IPS DF 6.9 (cell line): ENCODE data around the gene KRTAP10-1.
"Not testable (repeated sequence)": the region's sequence is repeated elsewhere in the genome, so short reads cannot be mapped to it uniquely, and the experiment has no call there.

ENCODE experiments used
- DNase-seq: peaks from one replicate; pipeline ENCODE4 v3.0.0-alpha.2; 2013; ENCODE audit warnings: low read depth, low spot score
- H3K27ac ChIP-seq: one replicate; pipeline ENCODE4 v1.5.1; 2013; ENCODE audit warnings: low read length, control low read depth
- H3K27me3 ChIP-seq: 2 replicates; pipeline ENCODE4 v1.6.1; 2013; ENCODE audit warnings: mild to moderate bottlenecking, low read length; ENCODE audit not compliant: control insufficient read depth, insufficient read depth
- H3K36me3 ChIP-seq: 2 replicates; pipeline ENCODE4 v1.6.1; 2013; ENCODE audit warnings: low read length; ENCODE audit not compliant: control insufficient read depth, insufficient read depth
- H3K4me1 ChIP-seq: 2 replicates; pipeline ENCODE4 v1.6.1; 2013; ENCODE audit warnings: low read length; ENCODE audit not compliant: control insufficient read depth, insufficient read depth
- H3K4me3 ChIP-seq: 2 replicates; pipeline ENCODE4 v1.5.1; 2013; ENCODE audit warnings: mild to moderate bottlenecking, low read length
- H3K9me3 ChIP-seq: 2 replicates; pipeline ENCODE4 v1.6.1; 2013; ENCODE audit warnings: low read length, inconsistent platforms; ENCODE audit not compliant: control insufficient read depth, insufficient read depth
- WGBS: extraction: QIAGEN DNeasy Blood & Tissue Kit; methylation state at CpG from one replicate; pipeline ENCODE4 v1.1.7; 2013; ENCODE audit warnings: mixed read lengths, missing lambda C conversion rate; ENCODE audit not compliant: insufficient read length, insufficient coverage; 5-methylcytosine and 5-hydroxymethylcytosine counted together

Gene KRTAP10-1

DNA sequence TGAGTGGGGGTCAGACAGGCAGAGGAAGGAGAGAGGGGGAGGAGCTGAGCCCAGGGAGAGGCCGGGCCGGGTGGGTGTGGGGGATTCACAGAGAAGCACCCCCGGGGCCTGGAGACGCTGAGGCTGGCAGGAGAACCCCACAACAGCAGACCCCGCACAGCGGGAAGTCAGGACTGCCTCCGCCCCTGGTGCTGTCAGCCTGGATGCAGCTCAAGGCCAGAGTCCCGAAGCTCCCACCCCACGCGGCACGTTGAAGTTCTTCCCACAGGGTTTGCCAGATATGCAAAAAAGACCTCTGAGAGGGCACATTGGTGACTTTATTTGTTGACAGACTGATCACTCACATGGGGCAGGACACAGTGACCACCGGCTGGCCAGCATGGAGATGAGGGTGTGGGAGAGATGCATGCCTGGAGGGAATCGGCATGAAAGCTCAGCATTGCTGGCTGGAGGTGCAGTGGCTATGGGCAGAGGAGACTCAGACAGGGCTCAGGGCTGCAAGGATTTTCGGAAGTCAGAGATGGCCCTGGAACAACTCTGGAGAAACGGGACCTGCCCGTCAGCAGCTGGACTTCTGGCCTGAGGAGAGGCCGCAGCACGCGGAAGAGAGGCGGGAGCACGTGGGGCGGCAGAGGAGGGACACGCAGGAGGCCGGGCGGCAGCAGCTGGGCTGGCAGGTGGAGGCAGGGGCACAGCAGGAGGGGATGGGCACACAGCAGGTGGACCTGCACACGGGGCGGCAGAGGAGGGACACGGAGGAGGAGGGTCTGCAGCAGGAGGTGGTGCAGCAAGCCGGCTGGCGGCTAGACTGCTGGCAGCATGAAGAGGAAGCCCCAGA is 17.7 kb upstream of the KRTAP10-1 start:
- WGBS, result no CpG with 5 or more reads among the region's 30 CpGs
- H3K27ac ChIP-seq, result no peak overlapping the region

DNA sequence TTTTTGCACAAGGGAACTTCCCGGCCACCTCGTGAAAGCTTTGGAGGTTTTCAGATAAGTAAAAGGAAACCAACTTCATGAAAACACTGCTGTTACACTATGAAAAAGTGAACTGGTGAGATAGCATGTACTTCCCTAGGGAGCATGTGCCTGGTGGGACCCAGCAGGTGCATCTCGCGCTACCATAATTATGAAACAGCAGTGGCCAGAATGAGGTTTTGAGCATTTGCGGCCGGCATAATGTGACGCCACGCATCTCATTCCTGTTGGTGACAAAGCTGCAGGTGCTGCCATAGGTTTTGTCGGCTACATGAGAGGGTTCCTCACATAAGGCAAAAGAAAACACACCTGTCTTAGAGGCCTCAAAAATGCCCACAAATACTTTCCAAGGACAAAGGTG is 16.9 kb upstream of the KRTAP10-1 start:
- no peaks in the 10 kb centered on the region for H3K9me3 ChIP-seq
- H3K27ac ChIP-seq, result no peak overlapping the region
- H3K27me3 ChIP-seq, result no peaks in the 10 kb centered on the region
- no CpG with 5 or more reads among the region's 9 CpGs for whole genome bisulfite sequencing
- peaks cover 2% of the 10 kb centered on the region; the same call in 1 of the 2 replicates for H3K36me3 ChIP-seq
- H3K4me1 ChIP-seq, result peaks cover 6% of the 10 kb centered on the region
- no peak overlapping the region for H3K4me3 ChIP-seq
- DNase-seq, result no peak

More for the DNA sequence above, 17.7 kb upstream of the KRTAP10-1 start:
- no peak for DNase-seq
- H3K27me3 ChIP-seq, result no peaks in the 10 kb centered on the region
- no peaks in the 10 kb centered on the region for H3K4me1 ChIP-seq
- H3K36me3 ChIP-seq, result peaks cover 2% of the 10 kb centered on the region; the same call in 1 of the 2 replicates
- no peaks in the 10 kb centered on the region for H3K9me3 ChIP-seq
- H3K4me3 ChIP-seq, result no peak overlapping the region

DNA sequence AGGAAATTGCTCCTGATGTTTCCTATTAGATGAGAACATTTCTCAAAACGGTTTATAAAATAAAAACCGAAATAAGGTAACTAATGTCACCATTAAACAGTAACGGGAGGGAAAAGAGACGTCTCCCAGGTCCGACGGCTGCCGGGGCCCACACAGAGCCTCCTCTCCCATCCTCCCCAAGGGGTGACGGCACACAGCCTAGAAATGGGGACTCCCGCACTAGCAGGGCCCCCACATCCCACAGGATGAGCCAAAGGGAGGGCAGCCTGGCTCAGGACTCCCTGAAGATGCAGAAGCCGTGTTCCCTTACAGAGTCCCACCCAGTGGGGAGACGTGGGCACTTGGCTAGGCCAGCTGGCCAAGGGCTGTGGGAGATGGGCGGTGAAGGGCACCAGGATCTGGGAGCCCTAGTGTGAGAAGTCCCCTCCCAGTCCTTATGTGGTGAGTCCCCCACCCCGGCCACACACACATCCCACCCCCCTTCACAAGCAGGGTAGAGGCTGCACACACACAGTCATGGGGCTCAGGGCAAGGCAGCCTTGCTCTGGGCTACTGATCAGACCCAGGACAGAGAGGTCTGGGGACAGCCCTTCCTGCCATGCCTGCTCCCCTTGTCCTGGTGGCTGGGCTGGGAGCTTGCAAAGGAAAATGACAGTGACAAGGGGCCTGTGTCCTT is 15.3 kb upstream of the KRTAP10-1 start:
- no peak for DNase-seq
- H3K4me1 ChIP-seq, result peaks cover 6% of the 10 kb centered on the region
- H3K36me3 ChIP-seq, result peaks cover 2% of the 10 kb centered on the region; the same call in 1 of the 2 replicates
- no peak overlapping the region for H3K4me3 ChIP-seq
- H3K27ac ChIP-seq, result no peak overlapping the region
- H3K9me3 ChIP-seq, result no peaks in the 10 kb centered on the region
- WGBS, result no CpG with 5 or more reads among the region's 13 CpGs
- no peaks in the 10 kb centered on the region for H3K27me3 ChIP-seq

DNA sequence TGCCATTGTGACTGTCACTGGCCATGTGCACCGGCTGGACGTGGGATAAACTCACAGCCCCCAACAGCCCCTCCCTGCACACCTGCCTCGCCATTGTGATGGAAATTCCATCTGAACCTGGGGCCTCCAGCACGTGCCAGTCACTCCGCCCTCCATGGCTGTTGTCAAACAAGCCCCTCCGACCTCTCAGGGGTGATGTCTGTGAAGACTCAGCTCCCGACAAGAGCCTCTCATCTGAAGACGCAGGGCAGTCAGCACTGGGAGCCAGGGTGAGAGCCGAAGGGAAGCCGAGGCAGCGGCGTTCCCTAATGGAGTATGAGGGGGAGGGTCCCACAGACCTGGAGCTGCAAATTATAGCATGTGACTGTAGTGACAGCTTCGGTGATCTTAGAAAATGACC is 12.7 kb upstream of the KRTAP10-1 start:
- H3K4me1 ChIP-seq, result peaks cover 12% of the 10 kb centered on the region
- WGBS, result no CpG with 5 or more reads among the region's 13 CpGs
- no peaks in the 10 kb centered on the region for H3K36me3 ChIP-seq
- no peak overlapping the region for H3K27ac ChIP-seq
- H3K4me3 ChIP-seq, result no peak overlapping the region
- no peak for DNase-seq
- no peaks in the 10 kb centered on the region for H3K27me3 ChIP-seq
- H3K9me3 ChIP-seq, result no peaks in the 10 kb centered on the region

DNA sequence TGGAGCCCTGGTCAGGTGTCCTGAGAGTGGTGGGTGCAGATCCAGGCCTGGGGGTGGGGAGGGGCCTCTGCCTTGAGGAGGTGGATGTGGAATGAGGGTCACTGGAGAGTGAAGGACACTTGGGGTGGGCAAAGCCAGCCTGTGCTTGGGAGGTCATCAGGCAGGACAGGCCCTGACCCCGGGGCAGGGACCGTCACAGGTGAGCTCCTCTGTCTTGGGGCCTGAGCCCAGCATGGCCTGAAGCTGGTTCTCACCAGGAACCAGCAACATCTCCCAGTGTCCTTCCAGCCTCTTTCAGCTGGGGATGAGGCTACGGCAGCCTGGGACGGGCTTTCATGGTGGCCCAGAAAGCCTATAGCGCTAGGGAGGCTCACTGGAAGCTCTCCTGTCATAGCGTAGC is 12.1 kb upstream of the KRTAP10-1 start:
- Histone ChIP-seq H3K27ac (no peak overlapping the region), H3K27me3 (no peaks in the 10 kb centered on the region), H3K9me3 (no peaks in the 10 kb centered on the region), H3K4me1 (peaks cover 12% of the 10 kb centered on the region), H3K36me3 (no peaks in the 10 kb centered on the region), H3K4me3 (no peak overlapping the region)
- no peak for DNase-seq
- no CpG with 5 or more reads among the region's 6 CpGs for WGBS

DNA sequence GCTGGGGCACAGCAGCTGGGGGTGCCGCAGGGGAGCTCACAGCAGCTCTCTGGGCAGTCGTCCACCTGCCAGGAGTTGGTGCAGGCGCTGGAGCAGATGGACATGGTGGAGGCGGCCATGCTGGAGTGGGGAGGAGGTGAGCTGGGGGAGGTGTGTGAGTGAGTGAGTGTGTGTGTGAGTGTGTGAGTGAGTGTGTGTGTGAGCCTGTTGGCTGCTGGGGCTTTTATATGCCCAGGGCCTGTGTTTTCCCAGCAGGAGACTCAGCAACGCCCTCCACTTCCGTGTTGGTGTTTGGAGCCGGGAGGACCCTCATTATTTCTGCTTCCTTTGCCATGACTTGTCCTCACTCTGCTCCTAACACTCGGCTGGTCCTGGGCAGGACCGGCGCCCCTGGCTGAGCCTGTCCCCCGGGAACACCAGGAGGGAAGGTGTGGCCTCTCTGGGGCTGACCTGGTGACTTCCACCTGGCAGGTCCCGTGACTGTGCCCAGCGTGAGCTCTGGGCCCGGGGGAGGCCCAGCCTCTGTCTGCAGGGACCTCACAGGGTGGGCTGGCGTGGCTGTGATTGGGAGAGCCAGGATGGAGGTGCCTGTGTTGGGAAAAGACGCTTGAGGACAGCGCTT is 11.5 kb upstream of the KRTAP10-1 start, which contains the start of gene KRTAP10-2:
Gene KRTAP10-2 (minus strand): TSS at position 166 of the 622 bp plus-strand sequence. CDS start 47 bp downstream, at position 119.
- Histone ChIP-seq H3K4me1 (peaks cover 12% of the 10 kb centered on the region), H3K27ac (no peak within 1 kb of the TSS), H3K4me3 (no peak within 1 kb of the TSS), H3K27me3 (no peaks in the 10 kb centered on the region), H3K36me3 (no peaks in the 10 kb centered on the region), H3K9me3 (no peaks in the 10 kb centered on the region)
- DNase-seq, result no peak
- no CpG with 5 or more reads among the region's 17 CpGs for WGBS

DNA sequence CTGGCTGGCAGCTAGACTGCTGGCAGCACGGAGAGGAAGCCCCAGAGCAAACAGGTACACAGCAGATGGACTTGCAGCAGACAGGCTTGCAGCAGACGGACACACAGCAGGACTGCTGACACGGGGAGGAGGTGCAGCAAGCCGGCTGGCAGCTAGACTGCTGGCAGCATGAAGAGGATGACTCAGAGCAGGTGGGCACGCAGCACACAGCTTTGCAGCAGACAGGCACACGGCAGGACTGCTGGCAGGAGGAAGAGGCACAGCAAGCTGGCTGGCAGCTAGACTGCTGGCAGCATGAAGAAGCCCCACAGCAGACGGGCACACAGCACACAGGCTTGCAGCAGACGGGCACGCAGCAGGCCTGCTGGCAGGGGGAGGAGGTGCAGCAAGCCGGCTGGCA is 10.8 kb upstream of the KRTAP10-1 start:
- Histone ChIP-seq H3K27ac (no peak overlapping the region), H3K4me1 (peaks cover 12% of the 10 kb centered on the region), H3K9me3 (no peaks in the 10 kb centered on the region), H3K4me3 (no peak overlapping the region), H3K36me3 (no peaks in the 10 kb centered on the region), H3K27me3 (no peaks in the 10 kb centered on the region)
- WGBS, result no CpG with 5 or more reads among the region's 10 CpGs
- DNase-seq, result no peak

DNA sequence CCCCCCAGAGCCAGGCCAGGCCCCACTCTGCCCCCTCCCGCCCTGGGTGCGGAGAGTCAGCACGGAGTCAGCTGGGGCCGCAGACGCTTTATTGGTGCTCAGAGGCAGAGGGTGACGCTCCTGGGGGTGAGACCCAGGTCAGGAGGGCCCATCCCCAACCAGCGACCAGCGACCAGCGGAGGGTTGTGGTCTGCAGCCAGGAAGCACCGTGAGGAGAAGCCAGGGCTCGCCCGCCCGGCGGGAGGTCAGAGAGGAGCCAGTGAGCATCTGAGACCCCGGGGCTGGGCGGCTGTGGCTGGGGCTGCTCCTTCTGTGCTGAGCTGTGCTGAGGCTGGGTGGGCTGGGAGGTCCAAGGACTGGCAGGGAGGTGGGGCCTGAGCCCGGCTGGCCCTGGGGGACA is 10.3 kb upstream of the KRTAP10-1 start:
- not testable (repeated sequence) for H3K27me3 ChIP-seq, H3K27ac ChIP-seq, H3K9me3 ChIP-seq, H3K4me3 ChIP-seq, DNase-seq, H3K36me3 ChIP-seq
- WGBS, result no CpG with 5 or more reads among the region's 17 CpGs
- H3K4me1 ChIP-seq, result peaks cover 12% of the 10 kb centered on the region

DNA sequence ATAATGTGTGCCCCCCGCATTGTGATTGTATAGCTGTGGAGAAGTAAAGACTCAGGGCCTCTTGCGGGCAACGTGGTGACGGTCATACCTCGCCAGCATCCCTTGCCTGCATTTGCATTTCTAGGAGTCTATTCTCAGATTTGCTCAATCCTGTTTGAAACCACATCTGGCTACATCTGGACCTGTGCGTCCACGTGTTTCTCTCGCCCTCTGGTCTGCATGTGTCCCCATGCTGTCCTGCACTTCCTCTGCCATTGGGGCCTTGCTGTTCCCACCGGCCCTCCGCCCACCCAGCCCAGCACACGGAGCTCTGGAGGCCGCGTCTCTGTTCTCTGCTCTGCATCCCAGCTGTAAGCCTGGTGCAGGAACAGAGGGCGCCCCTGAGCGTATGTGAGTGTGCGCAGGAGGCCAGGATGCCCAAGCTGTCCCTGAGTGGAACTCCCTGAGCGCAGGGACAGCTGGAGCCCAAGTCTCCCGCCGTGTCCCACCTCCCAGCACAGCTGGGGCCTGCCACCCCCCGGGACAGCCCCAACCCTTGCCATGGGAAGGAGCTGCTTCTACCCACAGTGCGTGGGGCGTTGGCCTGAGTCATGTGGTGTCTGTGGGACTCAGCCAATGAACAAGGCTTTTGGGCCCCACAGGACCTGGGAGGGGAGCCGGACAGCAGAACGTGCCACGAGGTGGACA is 9.7 kb upstream of the KRTAP10-1 start:
- no peaks in the 10 kb centered on the region for H3K27me3 ChIP-seq
- H3K27ac ChIP-seq, result no peak overlapping the region
- no peak for DNase-seq
- WGBS, result no CpG with 5 or more reads among the region's 25 CpGs
- H3K36me3 ChIP-seq, result no peaks in the 10 kb centered on the region
- peaks cover 12% of the 10 kb centered on the region for H3K4me1 ChIP-seq
- H3K4me3 ChIP-seq, result no peak overlapping the region
- no peaks in the 10 kb centered on the region for H3K9me3 ChIP-seq

DNA sequence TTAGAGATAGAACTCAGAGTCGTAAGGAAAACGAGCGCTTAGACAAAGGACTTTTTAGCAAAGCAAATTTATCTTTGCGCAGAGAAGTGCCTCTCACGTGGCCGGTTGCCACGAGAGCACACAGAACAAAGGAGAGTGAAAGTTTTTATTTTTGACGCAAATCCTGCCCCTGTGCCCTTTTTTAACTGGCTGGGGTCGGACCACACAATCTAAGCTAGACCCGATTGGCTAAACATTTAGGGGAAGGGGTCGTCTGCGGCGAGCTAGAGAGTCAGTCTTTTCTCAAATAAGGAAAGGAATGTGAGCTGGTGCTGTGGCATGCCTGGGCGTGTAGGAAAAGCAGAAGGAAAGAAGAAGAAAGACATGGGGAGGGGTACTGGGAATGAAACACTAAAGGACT is 8.9 kb upstream of the KRTAP10-1 start:
- Histone ChIP-seq H3K4me3 (no peak overlapping the region), H3K27ac (no peak overlapping the region), H3K9me3 (no peaks in the 10 kb centered on the region), H3K4me1 (peaks cover 12% of the 10 kb centered on the region), H3K36me3 (no peaks in the 10 kb centered on the region), H3K27me3 (no peaks in the 10 kb centered on the region)
- no CpG with 5 or more reads among the region's 14 CpGs for WGBS
- DNase-seq, result peak; percentile 41
